NCI-H1930 (cell line): ENCODE measurements around the gene THSD4.
"Not testable (repeated sequence)": the region's sequence is repeated elsewhere in the genome, so short reads cannot be mapped to it uniquely, and the experiment has no call there.

ENCODE experiments used
- DNase-seq, 2 experiments: peaks; one replicate each; lab custom pipeline; 2025; lab: John Stamatoyannopoulos, UW

The THSD4 gene

GRCh38 chr15:71350622-71351378 lies 235.5 kb downstream of the THSD4 start:
- no peak for DNase-seq

- no peak for DNase-seq
These were observed 236.9 kb downstream of the THSD4 start for GRCh38 chr15:71352125-71352524.

- DNase-seq, result no peak
These were observed 237.5 kb downstream of the THSD4 start for GRCh38 chr15:71352765-71353164.

- no peak for DNase-seq
These were observed 237.9 kb downstream of the THSD4 start for GRCh38 chr15:71353171-71353570.

GRCh38 chr15:71355268-71355667 lies 240.0 kb downstream of the THSD4 start:
- no peak for DNase-seq

GRCh38 chr15:71357321-71357732 lies 242.1 kb downstream of the THSD4 start:
- no peak for DNase-seq

- no peak for DNase-seq
These were observed 242.7 kb downstream of the THSD4 start for GRCh38 chr15:71357967-71358366.

GRCh38 chr15:71359246-71359645 lies 244.0 kb downstream of the THSD4 start:
- no peak for DNase-seq

- no peak for DNase-seq
These were observed 247.3 kb downstream of the THSD4 start for GRCh38 chr15:71362556-71362955.

GRCh38 chr15:71362987-71363968 lies 248.0 kb downstream of the THSD4 start:
- no peak for DNase-seq

GRCh38 chr15:71364117-71364584 lies 248.9 kb downstream of the THSD4 start:
- DNase-seq, result no peak

- DNase-seq, result no peak
These were observed 251.3 kb downstream of the THSD4 start for GRCh38 chr15:71366522-71366921.

GRCh38 chr15:71366926-71367325 lies 251.7 kb downstream of the THSD4 start:
- no peak for DNase-seq

- DNase-seq, result not testable (repeated sequence)
These were observed 252.5 kb downstream of the THSD4 start for GRCh38 chr15:71367737-71368136.

- DNase-seq, result not testable (repeated sequence)
These were observed 257.5 kb downstream of the THSD4 start for GRCh38 chr15:71372769-71373168.

GRCh38 chr15:71373917-71374316 lies 258.6 kb downstream of the THSD4 start:
- no peak for DNase-seq

GRCh38 chr15:71374607-71375352 lies 259.5 kb downstream of the THSD4 start:
- DNase-seq, result no peak

GRCh38 chr15:71375934-71376333 lies 260.7 kb downstream of the THSD4 start:
- no peak for DNase-seq

GRCh38 chr15:71379893-71380292 lies 264.6 kb downstream of the THSD4 start:
- no peak for DNase-seq

- no peak for DNase-seq
These were observed 265.1 kb downstream of the THSD4 start for GRCh38 chr15:71380345-71380744.

- DNase-seq, result no peak
These were observed 269.2 kb downstream of the THSD4 start for GRCh38 chr15:71384501-71384900.

GRCh38 chr15:71385026-71385425 lies 269.8 kb downstream of the THSD4 start:
- no peak for DNase-seq
